Lung (tissue), 12 donors: Measurements from ENCODE around the gene PHACTR1. TPM values are rescaled to one million over a fixed set of nuclear protein-coding genes. Genes with fewer than 3 reads are reported as not detected.

Experiments
- ATAC-seq: fragments of 200-7000 bp; cut with Tn5 transposase; one replicate; pipeline ENCODE4 v1.9.1; 2020; ENCODE audit warnings: moderate number of reproducible peaks; ENCODE audit not compliant: insufficient read depth, low FRiP score
- DNase-seq, 3 donors: peaks; one replicate each; pipeline ENCODE4 v3.0.0-alpha.2; 2013 to 2017
- H3K27ac ChIP-seq, 2 donors: one replicate each; pipeline ENCODE4 v1.5.1; 2013; ENCODE audit warnings: mild to moderate bottlenecking in 2 of 2, moderate library complexity in 2 of 2, control low read depth in 1 of 2, inconsistent platforms in 1 of 2, low read depth in 1 of 2, low read length in 1 of 2
- H3K27me3 ChIP-seq, 3 donors: one replicate each; pipeline ENCODE4 v1.5.1; 2013; ENCODE audit warnings: low read length in 2 of 3; ENCODE audit not compliant: control insufficient read depth in 3 of 3, insufficient read depth in 3 of 3
- H3K36me3 ChIP-seq, 4 donors: one replicate each; pipeline ENCODE4 v1.5.1; 2013; ENCODE audit warnings: low read length in 4 of 4, mild to moderate bottlenecking in 1 of 4, moderate library complexity in 1 of 4; ENCODE audit not compliant: control insufficient read depth in 4 of 4, insufficient read depth in 4 of 4
- H3K4me1 ChIP-seq, 5 donors: one replicate each; pipeline ENCODE4 v1.5.1; 2013; ENCODE audit warnings: low read length in 5 of 5, mild to moderate bottlenecking in 2 of 5, moderate library complexity in 1 of 5; ENCODE audit not compliant: control insufficient read depth in 5 of 5, insufficient read depth in 5 of 5
- H3K4me3 ChIP-seq: one replicate; pipeline ENCODE4 v1.5.1; 2013; ENCODE audit warnings: mild to moderate bottlenecking, control low read depth, moderate library complexity
- H3K9ac ChIP-seq, 2 donors: one replicate each; pipeline ENCODE4 v1.5.1; 2013; ENCODE audit warnings: low read length in 2 of 2, control low read depth in 1 of 2; ENCODE audit not compliant: insufficient read depth in 1 of 2
- H3K9me3 ChIP-seq, 4 donors: one replicate each; pipeline ENCODE4 v1.5.1; 2013; ENCODE audit warnings: low read length in 3 of 4, mild to moderate bottlenecking in 1 of 4, moderate library complexity in 1 of 4; ENCODE audit not compliant: control insufficient read depth in 4 of 4, insufficient read depth in 3 of 4
- WGBS, 2 donors: extraction: QIAGEN DNeasy Blood & Tissue Kit; methylation state at CpG; one replicate each; pipeline ENCODE4 v1.1.7; 2013; 5-methylcytosine and 5-hydroxymethylcytosine counted together
- polyA plus RNA-seq, 2 donors: library from polyadenylated mRNA; stranded (reverse); fragments of 200-250 nt; gene quantifications; one replicate each; pipeline ENCODE4 v1.2.1, GENCODE V29; 2013
- total RNA-seq, 2 donors: library from RNA; depleted of rRNA in 1 of 2; stranded (reverse); fragments of >200 nt in 1 of 2; gene quantifications; one replicate each; pipeline ENCODE4 v1.2.1, GENCODE V29; 2014 to 2021
- TF ChIP-seq, protein P1 (sequence below): IDR thresholded peaks from 2 replicates; pipeline ENCODE4 v1.5.1; 2012; ENCODE audit warnings: mild to moderate bottlenecking; ENCODE audit errors: control extremely low read depth, extremely low read depth
- donor health status: control.
- donor health status: control.
- donor health status: Bipolar disorder and iron deficiency.
- donor health status: healthy.
- donor health status: DM: yes; HTN: yes; CAD: no.

PHACTR1 gene
- total and polyA plus RNA-seq, 4 donors = 16.3 to 58.8 (median 41.9) TPM

DNA sequence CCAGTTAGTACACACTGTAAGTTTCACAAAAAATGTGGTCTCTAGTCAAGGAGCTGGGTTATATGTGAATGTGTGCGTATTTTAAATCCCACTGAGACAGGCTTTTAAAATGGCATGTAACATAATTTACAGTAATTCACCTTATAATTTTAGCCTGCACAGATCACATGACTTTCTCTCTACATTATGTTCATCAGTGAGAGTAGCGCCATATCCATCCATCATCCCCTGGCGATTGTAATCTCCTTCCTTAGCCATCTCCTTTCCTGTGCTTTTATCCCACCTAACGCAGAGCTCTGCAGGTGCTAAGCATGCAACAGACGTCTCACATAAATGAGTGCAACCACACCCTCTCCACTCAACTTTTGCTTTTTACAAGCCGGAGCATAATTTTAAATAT is 401.0 kb downstream of the PHACTR1 start:
- Histone ChIP-seq H3K9ac (no peak overlapping the region), H3K4me1 (peaks cover 0 to 8% (median 3%) of the 10 kb centered on the region in 5 donors), H3K36me3 (no peaks in the 10 kb centered on the region), H3K9me3 (no peaks in the 10 kb centered on the region), H3K27ac (no peak overlapping the region), H3K27me3 (no peaks in the 10 kb centered on the region), H3K4me3 (no peak overlapping the region)
- no peak for DNase-seq
- no peak for ATAC-seq
- TF ChIP-seq, protein P1, sequence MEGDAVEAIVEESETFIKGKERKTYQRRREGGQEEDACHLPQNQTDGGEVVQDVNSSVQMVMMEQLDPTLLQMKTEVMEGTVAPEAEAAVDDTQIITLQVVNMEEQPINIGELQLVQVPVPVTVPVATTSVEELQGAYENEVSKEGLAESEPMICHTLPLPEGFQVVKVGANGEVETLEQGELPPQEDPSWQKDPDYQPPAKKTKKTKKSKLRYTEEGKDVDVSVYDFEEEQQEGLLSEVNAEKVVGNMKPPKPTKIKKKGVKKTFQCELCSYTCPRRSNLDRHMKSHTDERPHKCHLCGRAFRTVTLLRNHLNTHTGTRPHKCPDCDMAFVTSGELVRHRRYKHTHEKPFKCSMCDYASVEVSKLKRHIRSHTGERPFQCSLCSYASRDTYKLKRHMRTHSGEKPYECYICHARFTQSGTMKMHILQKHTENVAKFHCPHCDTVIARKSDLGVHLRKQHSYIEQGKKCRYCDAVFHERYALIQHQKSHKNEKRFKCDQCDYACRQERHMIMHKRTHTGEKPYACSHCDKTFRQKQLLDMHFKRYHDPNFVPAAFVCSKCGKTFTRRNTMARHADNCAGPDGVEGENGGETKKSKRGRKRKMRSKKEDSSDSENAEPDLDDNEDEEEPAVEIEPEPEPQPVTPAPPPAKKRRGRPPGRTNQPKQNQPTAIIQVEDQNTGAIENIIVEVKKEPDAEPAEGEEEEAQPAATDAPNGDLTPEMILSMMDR = no peak
- 73 to 82% methylated on average over 6 of the region's 6 CpGs for WGBS, 2 donors

DNA sequence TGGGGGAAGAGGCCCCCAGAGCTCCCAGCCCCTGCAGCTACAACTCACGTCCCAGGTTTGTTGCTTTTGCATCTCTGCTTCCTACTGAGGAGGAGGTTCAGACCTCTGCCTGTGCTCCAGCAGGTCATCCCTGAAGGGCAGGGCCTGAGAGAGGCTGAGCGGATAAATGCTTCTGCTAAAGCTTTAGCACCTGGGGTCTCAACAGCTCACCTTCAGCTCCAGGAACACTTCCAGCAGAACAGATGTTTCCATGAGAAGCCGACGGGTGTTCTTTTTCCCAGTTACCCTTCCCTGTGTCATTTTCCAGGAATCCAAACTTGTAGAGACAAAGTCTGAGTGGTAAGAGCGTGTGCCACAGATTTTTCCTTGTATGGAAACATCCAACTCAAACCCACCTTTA is 403.0 kb downstream of the PHACTR1 start:
- 89 to 90% methylated on average over 5 of the region's 5 CpGs for WGBS, 2 donors

DNA sequence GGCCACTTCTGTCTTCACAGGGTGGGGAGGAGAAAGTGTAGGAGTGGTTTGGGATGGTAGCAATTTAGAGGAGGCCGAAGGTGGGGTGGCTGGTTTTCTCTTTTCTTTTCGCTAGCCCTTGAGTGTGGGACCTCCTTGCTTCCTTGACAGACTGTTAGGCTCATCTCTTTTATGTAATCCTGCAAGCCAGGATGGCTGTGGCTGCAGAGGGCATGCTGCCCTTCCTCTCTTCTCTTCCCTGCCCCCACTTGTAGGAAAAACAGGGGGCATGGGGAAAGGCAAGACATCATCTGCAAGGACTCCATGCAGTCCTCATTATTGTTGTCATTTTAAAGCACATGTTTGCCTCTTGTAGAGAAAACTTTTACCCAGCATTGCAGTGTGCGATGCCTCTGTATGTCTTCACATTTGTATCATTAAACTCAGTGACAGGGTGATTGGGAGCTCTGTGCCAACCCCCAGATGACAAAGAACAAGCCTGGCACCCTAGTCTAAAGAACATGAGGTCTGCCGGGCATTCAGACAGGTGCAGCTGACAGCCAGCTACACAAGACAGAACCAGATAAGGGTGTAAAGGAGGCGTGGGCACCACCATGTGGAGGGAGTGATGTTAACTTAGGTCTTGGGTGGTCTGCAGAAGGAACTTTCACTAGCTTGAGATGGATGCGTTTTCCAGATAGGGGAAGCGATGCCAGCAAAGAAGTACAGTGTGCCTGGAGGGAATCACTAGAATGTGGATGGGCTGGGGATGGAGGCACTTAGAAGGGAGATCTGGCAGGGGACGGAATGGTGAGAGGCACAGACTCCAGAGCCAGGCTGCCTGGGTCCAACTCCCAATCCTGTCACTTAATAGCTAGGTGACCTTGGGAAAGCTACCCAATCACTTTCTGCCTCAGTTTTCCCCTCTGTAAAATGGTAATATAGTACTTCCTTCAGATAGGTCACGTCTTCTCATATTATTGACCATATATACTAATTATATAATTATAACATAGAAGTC is 404.2 kb downstream of the PHACTR1 start:
- no peaks in the 10 kb centered on the region for H3K36me3 ChIP-seq
- WGBS, 2 donors = 75 to 79% methylated on average over 9 of the region's 9 CpGs
- no peak overlapping the region for H3K4me3 ChIP-seq
- TF ChIP-seq, protein P1 = no peak
- DNase-seq (peak in 2 of 3 donors; percentile 18 to 35), ATAC-seq (no peak)
- no peaks in the 10 kb centered on the region for H3K9me3 ChIP-seq
- no peak overlapping the region for H3K9ac ChIP-seq
- no peak overlapping the region for H3K27ac ChIP-seq
- H3K4me1 ChIP-seq = peaks cover 0 to 3% (median 0%) of the 10 kb centered on the region in 5 donors
- no peaks in the 10 kb centered on the region for H3K27me3 ChIP-seq

More for the DNA sequence above, 403.0 kb downstream of the PHACTR1 start:
- DNase-seq (no peak), ATAC-seq (no peak)
- H3K9ac ChIP-seq = no peak overlapping the region
- no peaks in the 10 kb centered on the region for H3K36me3 ChIP-seq
- no peaks in the 10 kb centered on the region for H3K9me3 ChIP-seq
- H3K4me3 ChIP-seq = no peak overlapping the region
- peaks cover 0 to 3% (median under 1%) of the 10 kb centered on the region in 5 donors for H3K4me1 ChIP-seq
- TF ChIP-seq, protein P1 = no peak
- no peak overlapping the region for H3K27ac ChIP-seq
- no peaks in the 10 kb centered on the region for H3K27me3 ChIP-seq
